Measurements from ENCODE around the gene CERK. TPM values are rescaled to one million over a fixed set of nuclear protein-coding genes. Genes with fewer than 3 reads are reported as not detected.

Gene CERK
- total RNA-seq, 1 experiment from 2014 or later, result 30.9 TPM

GRCh38 chr22:46740910-46741780, 3.1 kb upstream of the CERK start:
- no TSS peak for BruUV-seq (replicated peaks)
- POLR2A ChIA-PET, result interaction anchor here (0.6 kb wide), 1 partner anchor 161 kb away, joined by 12 read pairs; no protein-coding TSS in a partner anchor
- Histone ChIP-seq H3K9me3 (ENCODE audit: control insufficient read depth, insufficient read depth, low read depth, low read length) (no peaks in the 10 kb centered on the region), H3K4me3 (ENCODE audit: low read depth in 2 of 2, low read length in 2 of 2) (no peak overlapping the region), H3K4me1 (ENCODE audit: control insufficient read depth, insufficient read depth, low read length) (peaks cover 40% of the 10 kb centered on the region), H3K27me3 (ENCODE audit: control insufficient read depth, insufficient read depth, low read length) (no peaks in the 10 kb centered on the region), H3K36me3 (ENCODE audit: control insufficient read depth, insufficient read depth, low read length) (no peaks in the 10 kb centered on the region; the same call in 1 of the 2 replicates), H3K27ac (ENCODE audit: low read length) (peak overlapping the region; percentile 71; the same call in 1 of the 2 replicates)
- in situ Hi-C loops (cut with HindIII; ENCODE audit: low pct_unique_long_range_greater_than_20kb, low sequenced_read_pairs) (no loop called here), intact Hi-C loops (cut with micrococcal nuclease; ENCODE audit: unreplicated experiment) (no loop called here)
- ATAC-seq (no peak), DNase-seq (ENCODE audit: low read depth, low spot score) (no peak)
- TF ChIP-seq POLR2AphosphoS5 (IDR thresholded peaks at IDR 0.05; ENCODE audit: low read depth, low read length) (no peak), CTCF (IDR thresholded peaks at IDR 0.05) (no peak), TCF7L2 (IDR thresholded peaks at IDR 0.05; ENCODE audit: low read depth, low read length) (no peak), SIN3A (IDR thresholded peaks at IDR 0.05; ENCODE audit: borderline replicate concordance, insufficient read depth, low read depth, low read length) (no peak), REST (IDR thresholded peaks at IDR 0.05; ENCODE audit: insufficient read depth in 1 of 2, low read depth in 2 of 2, low read length in 1 of 2) (no peak)
- CTCF ChIA-PET, result no interaction called here

- BruUV-seq (replicated peaks), result no TSS peak
- H3K9me3 ChIP-seq (ENCODE audit: control insufficient read depth, insufficient read depth, low read depth, low read length), result no peaks in the 10 kb centered on the region
- peaks cover 46% of the 10 kb centered on the region for H3K4me1 ChIP-seq (ENCODE audit: control insufficient read depth, insufficient read depth, low read length)
- ChIA-PET CTCF (interaction anchor here (0.6 to 1.6 kb wide), 4 partner anchors 19 to 176 kb away, joined by 4 to 14 read pairs (median 4); no protein-coding TSS in a partner anchor), POLR2A (no interaction called here)
- TF ChIP-seq TCF7L2 (IDR thresholded peaks at IDR 0.05; ENCODE audit: low read depth, low read length), result no peak
- TF ChIP-seq CTCF (IDR thresholded peaks at IDR 0.05), result no peak
- no peak for TF ChIP-seq REST (IDR thresholded peaks at IDR 0.05; ENCODE audit: insufficient read depth in 1 of 2, low read depth in 2 of 2, low read length in 1 of 2)
- TF ChIP-seq POLR2AphosphoS5 (IDR thresholded peaks at IDR 0.05; ENCODE audit: low read depth, low read length), result no peak
- TF ChIP-seq SIN3A (IDR thresholded peaks at IDR 0.05; ENCODE audit: borderline replicate concordance, insufficient read depth, low read depth, low read length), result no peak
- peak overlapping the region; percentile 76 for H3K27ac ChIP-seq (ENCODE audit: low read length)
- H3K4me3 ChIP-seq (ENCODE audit: low read depth in 2 of 2, low read length in 2 of 2), result peak overlapping the region; percentile 53 to 67
- ATAC-seq (peak; percentile 79), DNase-seq (ENCODE audit: low read depth, low spot score) (peak; percentile 47)
- in situ Hi-C loops (cut with HindIII; ENCODE audit: low pct_unique_long_range_greater_than_20kb, low sequenced_read_pairs) (no loop called here), intact Hi-C loops (cut with micrococcal nuclease; ENCODE audit: unreplicated experiment) (no loop called here)
- H3K36me3 ChIP-seq (ENCODE audit: control insufficient read depth, insufficient read depth, low read length), result no peaks in the 10 kb centered on the region; the same call in 1 of the 2 replicates
- no peaks in the 10 kb centered on the region for H3K27me3 ChIP-seq (ENCODE audit: control insufficient read depth, insufficient read depth, low read length)
These were observed 1.2 kb upstream of the CERK start for GRCh38 chr22:46739094-46739870.
